ENCODE data around the gene GLT8D1.
"Not testable (repeated sequence)": the region's sequence is repeated elsewhere in the genome, so short reads cannot be mapped to it uniquely, and the experiment has no call there.

GLT8D1 gene

DNA sequence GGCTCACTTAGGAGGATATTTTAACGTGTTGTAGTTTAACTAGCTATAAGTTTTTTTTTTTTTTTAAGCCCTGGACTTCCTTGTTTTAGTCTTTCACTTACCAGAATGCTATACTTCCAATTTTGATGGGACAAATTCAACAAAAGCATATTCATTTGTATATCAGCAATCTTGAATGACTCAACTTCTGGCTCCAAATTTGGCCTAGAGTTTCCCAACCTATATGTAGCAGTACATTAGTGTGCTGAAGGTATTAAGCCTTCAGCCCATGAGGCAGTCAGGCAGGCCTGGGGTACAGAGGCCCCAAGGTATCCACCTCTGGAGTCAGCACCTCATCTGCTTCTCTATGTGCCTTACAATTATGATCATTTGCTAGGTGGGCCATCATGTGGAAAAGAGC, 25.8 kb downstream of the GLT8D1 start:
- no peak for DNase-seq

DNA sequence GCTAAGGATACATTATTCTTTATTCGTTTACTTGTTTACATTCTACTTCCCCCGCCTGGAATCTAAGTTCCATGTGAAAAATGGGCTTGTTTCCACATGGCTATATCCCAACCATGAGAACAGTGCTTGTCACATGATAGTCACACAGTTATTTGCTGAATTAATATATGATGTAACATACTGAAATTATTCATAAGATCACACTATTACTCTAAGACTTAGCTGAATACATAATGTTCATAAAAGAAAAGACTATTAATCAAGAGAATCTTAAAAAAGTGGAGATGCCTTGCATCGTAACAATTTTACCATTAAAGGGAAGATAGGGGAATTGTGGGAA, 26.4 kb downstream of the GLT8D1 start:
- DNase-seq: peak; percentile 25

- no peak for DNase-seq
These were observed 27.1 kb downstream of the GLT8D1 start for GRCh38 chr3:52678265-52679198.

- DNase-seq: not testable (repeated sequence)
These were observed 29.4 kb downstream of the GLT8D1 start for GRCh38 chr3:52676201-52676600.

- DNase-seq: no peak
These were observed 33.9 kb downstream of the GLT8D1 start for GRCh38 chr3:52671676-52672075.

- peak; percentile 100 for DNase-seq
These were observed 34.7 kb downstream of the GLT8D1 start for GRCh38 chr3:52670621-52671521.

- DNase-seq: no peak
These were observed 42.5 kb downstream of the GLT8D1 start for GRCh38 chr3:52663098-52663497.

- no peak for DNase-seq
These were observed 45.5 kb downstream of the GLT8D1 start for GRCh38 chr3:52660046-52660445.

GRCh38 chr3:52655895-52656294, 49.7 kb downstream of the GLT8D1 start:
- DNase-seq: no peak

DNA sequence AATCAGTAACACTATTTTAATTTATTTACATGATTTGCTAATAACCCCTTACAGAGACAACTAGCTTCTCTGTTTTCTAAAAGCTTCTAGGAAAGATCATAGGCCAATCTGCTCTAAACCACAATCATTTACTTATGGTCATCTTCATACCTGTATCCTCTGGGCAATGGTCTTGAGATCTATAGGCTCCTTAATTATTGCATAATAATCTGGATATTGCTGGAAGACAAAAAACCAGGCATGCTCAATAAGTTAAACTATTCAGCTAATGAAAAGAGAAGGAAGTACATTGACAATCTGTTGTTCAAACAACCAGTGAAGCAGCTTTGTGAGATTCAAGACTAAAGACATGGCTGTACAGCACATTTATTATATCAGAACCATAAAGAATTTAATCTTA, 54.0 kb downstream of the GLT8D1 start:
- no peak for DNase-seq

DNA sequence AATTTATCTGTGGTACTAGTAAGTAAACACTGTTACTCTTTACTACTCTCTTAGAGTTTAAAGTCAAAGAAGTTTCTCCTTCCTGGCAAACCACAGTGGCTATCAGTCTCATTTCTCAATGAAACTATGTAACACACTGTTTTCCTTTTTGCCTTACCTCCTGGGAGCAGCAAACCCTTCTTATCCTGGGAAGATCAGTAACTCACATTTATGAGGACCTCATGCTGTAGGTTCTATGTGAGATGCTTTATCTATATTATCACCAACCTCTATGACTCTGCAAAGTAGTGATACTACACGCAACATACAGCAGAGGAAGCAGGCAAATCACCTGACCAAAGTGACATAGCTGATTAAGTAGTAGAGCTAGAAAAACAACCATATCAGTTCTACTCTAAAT, 55.2 kb downstream of the GLT8D1 start:
- peak; percentile 12 for DNase-seq

GRCh38 chr3:52649461-52650210, 56.0 kb downstream of the GLT8D1 start:
- DNase-seq: peak; percentile 60

- no peak for DNase-seq
These were observed 60.0 kb downstream of the GLT8D1 start for GRCh38 chr3:52645549-52645948.

Data from fibroblast of skin of back (primary cell).